ENCODE results near the gene TAS1R1.
A peak's percentile ranks its signal among the peaks of the same experiment; 100 is the strongest.
"Not testable (repeated sequence)": the region's sequence is repeated elsewhere in the genome, so short reads cannot be mapped to it uniquely, and the experiment has no call there.

Gene TAS1R1

DNA sequence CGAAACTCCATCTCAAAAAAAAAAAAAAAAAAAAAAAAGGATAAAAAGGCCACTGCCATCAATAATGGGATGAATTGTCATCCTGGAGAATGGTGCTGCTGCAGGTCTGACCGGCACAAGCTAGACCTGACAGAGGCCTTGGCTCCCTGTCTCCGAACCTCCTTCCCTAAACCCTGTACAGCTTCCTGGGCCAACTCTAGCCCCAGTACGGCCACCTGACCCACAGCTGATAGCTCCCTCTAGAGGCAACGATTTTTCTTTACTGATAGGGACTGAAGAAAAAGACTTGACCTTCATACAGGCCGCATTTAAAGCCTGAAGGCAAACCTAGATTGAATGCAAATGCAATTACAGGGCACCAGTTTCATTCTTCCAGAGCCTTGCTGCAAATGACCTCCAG, 31.5 kb upstream of the TAS1R1 start:
- no peak for DNase-seq

DNA sequence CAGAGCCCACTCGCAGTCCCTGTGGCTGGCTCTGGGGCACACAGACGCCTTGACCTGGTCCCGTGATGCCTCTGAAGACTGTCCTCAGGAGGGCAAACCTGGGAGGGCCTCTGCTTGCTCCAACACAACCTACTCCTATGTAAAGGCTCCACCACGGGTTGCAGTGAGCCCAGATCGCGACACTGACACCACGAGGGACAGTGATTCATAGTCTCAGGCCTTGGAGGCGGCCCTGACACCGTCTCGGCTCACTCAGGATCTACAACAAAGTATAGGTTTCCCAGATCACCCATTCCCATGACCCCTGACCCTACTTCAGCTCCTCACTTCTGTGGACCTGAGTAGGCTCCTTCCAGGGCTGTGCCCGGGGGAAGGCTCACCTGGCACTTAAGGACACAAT, 28.8 kb upstream of the TAS1R1 start:
- no peak for DNase-seq

DNA sequence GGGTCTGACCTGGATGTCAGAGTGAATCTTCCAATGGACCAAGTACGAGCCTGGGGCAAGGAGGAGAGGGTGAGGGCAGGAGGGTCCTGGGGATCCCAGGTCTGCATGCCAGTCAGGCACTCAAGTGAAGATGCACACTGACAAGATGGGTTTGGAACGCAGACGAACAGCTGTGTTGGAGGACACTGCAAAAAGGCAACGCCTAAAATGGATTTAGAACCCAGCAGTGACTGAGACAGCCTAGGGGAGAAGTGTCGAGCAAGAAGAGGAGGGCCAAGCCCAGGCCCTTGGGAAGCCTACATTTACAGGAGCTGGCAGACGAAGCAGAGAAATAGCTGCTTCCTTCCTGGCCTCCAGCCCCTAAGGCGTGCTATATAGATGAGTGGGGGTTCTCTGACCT, 26.6 kb upstream of the TAS1R1 start:
- DNase-seq: no peak

DNA sequence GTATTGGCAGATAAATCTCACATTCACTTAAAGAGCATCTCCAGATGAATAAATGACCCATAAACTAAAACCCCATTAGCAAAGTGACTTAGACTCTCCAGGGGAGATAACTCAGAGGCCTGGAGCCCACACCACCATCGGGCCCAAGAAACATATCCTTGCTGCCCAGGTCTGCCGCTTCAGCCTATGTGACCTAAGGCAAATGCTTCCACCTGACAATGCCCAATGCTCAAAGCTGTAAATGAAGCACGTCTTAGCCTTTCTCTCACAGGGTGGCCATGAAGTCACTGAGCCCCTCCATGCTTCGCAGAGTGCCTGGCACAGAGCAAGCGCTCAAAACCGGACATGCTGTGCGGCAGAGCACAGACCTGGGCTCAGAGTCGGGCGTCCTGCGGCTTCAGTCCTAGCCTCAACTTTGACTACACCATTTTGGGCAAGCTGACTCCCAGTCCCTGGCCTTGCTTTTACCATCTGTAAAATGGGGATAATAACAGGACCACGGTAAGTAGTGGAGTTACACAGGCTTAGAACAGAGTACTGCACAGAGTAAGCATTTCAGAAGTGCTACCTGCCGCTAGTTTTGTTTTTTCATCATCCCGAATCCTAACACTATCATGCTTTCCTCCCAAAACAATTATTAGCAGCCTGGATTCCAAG, 24.5 kb upstream of the TAS1R1 start:
- no peak for DNase-seq

DNA sequence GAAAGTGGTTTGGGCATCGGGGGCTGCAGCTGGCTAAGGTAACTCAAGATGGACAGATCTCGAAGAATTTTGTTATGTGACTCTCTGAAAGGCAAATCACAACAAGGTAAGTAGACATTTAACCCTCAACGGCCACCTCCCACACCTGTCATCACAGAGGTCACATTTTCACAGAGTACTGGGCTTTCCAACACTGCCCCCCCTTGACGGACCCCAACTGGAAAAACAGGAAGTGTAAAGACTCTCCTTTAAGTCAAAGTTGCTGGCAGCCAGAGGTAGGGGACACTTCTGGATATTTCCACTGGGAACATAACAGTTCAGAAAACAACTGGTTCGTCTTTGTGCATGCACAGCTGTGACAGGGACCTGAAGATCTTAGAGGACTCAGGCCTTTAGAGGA, 23.1 kb upstream of the TAS1R1 start:
- DNase-seq: no peak

DNA sequence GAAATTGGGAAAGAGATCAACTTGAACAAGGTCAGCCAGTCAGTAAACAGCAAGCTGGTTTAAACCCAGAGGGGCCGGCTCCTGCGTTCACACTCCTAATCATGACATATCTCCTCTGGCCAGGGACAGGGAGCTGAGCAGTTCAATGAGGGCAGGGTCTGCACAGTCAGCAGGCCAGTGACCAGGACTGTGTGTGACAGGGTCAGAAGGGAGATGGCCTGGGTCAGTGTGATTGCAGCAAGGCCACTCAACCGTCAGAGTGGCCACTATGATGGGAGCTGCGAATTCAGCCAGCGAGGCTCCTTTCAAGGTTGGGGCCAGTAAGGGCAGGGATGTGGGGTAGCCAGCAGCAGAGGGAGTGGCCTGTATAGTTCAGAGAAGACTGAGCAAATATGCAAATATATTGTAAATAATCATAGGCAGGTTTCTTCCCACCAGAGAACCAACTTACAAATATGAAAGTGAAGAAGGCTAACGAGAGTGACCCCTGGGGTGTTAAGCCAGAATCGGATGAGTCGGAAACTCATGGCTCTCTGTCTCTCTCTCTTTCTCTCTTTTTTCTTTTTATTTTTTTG, 20.8 kb upstream of the TAS1R1 start:
- DNase-seq: no peak

DNA sequence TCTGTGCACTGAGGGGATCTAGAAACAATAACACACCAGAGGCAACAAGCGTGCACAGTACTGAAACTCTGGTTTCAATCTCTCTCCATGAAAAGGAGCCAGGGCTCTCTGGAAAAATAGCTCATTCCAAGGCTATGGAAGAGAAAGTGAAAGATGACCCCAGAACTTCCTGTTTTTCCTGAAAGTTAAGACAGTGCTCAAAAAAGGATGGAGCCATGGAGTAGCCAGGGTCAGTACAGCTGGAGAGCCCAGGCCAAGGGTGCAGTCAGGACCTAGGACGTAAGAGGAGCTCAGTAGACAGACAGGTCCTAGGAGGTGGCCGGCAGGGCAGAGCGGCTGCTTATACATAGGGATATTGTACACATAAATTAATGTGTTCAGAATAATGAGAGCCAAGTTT, 19.9 kb upstream of the TAS1R1 start:
- no peak for DNase-seq

DNA sequence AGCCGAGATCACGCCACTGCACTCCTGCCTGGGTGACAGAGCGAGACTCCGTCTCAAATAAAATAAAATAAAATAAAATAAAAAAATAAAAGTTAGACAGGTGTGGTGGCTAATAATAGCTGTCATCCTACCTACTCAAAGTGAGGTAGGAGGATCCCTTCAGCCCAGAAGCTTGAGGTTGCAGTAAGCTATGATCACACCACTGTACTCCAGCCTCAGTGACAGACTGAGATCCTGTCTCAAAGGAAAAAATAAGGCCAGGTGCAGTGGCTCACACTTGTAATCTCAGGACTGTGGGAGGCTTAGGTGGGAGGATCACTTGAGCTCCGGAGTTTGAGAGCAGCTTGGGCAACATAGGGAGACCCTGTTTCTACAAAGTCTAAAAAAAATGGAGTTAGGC, 18.8 kb upstream of the TAS1R1 start:
- DNase-seq: no peak

DNA sequence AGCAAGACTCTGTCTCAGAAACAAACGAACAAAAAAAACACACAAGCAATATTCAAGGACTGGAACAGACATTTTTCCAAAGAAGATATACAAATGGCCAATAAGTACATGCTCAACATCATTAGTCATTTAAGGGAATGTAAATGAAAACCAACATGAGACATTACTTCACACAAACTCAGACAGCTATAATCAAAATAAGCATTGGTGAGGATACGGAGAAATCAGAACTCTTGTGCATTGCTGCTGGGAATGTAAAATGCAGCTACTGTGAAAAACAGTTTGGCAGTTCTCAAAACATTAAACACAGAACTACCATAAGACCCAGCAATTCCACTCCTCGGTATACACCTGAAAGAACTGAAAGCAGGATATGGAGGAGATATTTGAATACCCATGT, 16.2 kb upstream of the TAS1R1 start:
- no peak for DNase-seq

DNA sequence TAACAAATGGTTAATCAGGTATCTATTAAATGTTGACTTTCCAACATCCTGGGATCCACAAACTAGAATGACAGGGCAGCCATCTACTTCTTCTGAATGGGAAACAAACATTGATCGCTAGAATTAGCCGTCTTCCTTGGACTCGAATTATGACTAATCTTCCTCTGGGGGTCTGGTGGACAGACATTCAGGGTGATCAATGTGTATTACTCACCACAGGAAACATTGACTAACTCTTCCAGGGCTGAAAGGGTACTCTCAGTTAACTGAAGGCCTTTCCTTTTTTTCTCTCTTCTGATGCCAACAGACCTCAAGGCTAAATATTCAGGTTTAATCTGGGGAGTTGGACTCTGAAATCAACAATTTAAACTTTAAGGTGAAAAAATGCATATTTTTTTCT, 10.3 kb upstream of the TAS1R1 start:
- no peak for DNase-seq

DNA sequence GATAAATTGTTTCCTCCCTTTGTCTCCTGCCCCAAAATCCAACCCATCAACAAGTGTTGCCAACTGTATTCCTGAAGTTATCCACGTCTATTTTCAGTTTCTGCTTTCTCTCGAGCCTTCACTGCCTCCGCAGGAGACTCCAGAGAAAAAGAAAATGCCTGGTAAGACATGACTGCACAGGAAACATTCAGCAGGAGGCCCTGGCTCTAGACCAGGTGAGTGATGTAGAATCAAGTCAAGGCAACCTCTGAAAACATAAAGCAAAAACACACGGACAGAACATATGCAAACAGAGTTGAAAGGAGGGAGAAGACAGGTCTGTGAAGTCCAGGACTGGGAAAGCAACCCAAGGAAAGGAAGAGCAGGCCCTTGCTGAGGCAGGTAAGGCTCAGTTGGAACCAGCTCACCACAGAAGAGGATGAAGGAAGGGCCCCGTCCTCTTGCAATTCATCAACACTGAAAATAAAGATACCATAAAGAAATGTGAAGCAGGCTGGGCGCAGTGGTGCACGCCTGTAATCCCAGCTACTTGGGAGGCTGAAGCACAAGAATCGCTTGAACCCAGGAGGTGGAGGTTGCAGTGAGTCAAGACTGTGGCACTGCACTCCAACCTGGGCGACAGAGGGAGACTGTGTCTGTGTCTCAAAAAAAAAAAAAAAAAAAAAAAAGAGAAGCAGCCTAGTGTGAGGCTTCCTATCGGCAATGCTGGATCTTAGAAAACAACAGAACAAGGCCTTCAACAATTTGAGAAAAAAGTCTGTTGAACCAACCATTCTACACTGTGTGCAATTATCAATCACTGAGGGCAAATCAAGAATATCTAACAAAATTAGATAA, 9.6 kb upstream of the TAS1R1 start:
- DNase-seq: no peak

DNA sequence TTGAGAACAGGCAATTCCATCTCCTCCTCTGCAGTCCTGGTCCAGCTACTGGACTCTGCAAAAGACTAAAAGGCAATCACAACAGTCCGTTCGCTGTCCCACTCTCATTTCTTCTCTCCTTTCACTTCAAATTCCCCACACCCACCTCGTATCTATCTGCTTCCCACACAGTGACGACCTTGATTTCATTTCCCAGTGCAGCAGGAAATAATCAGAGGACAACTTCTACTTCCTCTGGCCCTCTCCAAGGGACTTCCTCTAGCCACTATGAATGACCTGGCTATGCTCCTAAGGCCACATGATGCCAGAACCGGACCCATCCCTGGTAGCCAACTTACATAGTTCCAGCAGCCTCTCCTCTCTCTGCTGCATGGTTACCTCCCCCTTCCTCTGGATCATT, 8.8 kb upstream of the TAS1R1 start:
- DNase-seq: no peak

DNA sequence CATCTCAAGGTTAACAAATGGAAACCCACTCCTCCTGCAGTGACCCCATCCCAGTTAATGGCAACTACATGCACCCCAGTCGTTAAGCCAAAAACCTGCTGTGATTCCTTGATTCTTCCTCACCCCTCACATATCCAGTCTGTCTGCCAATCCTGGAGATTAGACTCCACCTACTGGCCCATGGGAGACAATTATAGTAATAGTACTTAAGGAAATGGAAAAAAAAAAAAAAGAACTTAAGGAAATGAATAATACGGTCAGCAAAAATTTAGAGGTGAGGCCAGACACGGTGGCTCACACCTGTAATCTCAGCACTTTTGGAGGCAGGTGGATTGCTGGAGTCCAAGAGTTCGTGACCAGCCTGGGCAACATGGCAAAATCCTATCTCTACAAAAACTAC, 7.8 kb upstream of the TAS1R1 start:
- DNase-seq: no peak

DNA sequence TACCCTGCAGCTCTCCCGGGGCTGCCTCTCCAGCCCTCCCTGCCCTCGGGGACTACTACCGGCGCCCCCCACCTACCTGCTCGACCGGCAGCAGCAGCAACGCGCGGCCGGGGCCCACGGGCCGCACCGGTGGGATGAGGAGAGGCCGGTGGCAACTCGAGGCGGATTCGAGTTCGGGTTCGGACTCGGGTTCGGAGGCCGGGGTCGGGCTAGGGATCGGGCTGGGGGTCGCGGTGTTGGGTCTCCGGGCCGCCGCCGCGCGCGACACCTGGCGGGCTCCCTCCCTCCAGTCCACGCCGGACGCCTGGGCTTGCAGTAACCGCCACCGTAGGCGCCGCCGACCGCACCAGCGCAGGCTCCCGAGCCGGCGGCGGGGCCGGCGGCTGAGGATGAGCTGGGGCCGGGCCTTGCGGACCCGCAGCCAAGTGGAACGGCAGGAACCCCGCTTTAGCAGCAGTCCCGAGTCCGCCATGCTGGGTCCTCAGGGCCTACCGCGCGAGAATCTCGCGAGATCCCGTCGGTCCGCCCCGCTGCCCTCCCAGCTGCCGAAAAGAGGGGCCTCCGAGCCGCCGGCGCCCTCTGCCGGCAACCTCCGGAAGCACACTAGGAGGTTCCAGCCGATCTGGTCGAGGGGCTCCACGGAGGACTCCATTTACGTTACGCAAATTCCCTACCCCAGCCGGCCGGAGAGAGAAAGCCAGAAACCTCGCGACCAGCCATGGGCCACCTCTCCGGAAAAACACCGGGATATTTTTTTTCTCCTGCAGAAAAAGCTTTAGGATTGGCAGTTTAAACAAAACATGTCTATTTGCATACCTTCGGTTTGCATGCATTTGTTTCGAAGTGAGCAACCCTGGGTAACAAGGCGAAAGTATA, 838 bp upstream of the TAS1R1 start, which contains the start of gene NOL9:
Gene NOL9, minus strand, starts transcription at position 483 of the 876 bp plus-strand sequence. Its CDS starts 11 bp downstream, at position 472.
- peak; percentile 95 for DNase-seq

DNA sequence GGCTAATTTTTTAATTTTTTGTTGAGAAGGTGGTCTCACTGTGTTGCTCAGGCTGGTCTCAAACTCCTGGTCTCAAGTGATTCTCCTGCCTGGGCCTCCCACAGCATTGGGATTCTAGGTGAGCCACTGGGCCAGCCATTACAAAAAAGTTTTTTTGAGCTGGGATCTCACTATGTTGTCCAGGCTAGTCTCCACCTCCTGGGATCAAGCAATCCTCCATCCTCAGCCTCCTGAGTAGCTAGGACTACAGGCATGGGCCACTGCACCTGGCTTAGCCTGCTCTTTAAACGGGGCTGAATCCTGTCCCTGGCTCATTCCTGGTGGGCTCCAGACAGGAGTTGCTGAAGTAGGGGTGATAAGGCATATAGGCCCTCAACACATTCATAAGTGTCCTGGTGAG, 2.5 kb downstream of the TAS1R1 start:
- no peak for DNase-seq

DNA sequence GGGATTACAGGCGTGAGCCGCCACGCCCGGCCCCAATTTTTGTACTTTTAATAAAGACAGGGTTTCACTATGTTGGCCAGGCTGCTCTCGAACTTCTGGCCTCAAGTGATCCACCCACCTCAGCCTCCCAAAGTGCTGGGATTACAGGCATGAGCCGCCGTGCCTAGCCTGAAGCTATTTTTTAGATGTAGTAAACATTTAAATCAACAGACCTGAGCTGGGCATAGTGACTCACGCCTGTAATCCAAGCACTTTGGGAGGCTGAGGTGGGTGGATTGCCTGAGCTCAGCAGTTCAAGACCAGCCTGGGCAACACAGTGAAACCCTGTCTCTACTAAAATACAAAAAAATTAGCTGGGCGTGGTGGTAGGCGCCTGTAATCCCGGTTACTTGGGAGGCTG, 4.1 kb downstream of the TAS1R1 start:
- DNase-seq: not testable (repeated sequence)

DNA sequence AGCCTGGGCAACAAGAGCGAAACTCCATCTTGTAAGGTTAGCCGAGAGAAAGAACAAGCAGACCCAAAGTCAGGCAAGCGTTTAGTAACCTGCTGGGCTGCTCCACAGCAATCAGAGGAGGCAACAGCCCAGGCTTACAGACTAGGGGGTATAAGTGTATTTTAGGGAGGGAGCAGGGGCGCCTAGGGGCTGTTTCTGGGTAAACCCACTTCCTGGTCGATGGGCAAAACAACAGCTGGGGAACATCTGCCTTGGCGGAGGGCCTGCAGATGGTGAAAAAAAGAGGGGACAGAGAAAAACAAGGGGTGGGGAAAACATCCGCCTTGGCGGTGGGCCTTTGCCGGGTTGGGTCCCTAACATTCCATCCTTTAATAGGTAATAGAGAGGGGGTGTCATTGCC, 5.2 kb downstream of the TAS1R1 start:
- no peak for DNase-seq

DNA sequence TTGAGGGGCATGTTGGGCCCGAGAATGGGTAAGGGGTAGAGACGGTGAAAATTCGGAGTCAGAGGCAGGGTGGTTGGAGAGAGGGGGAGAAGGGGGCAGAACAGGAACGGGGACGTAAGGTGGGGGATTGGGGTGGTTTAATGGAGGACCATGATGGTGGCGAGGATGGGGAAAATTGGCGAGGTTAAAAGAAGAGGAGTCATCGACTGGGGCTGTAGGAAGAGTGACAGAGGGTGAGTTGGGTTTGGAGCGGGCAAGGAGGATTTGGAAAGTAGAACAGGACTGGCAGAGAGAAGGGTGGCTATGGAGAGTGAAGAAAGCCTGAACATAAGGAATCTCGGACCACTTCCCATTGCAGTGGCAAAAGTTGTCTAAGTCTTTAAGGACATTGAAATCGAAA, 13.9 kb downstream of the TAS1R1 start:
- no peak for DNase-seq

DNA sequence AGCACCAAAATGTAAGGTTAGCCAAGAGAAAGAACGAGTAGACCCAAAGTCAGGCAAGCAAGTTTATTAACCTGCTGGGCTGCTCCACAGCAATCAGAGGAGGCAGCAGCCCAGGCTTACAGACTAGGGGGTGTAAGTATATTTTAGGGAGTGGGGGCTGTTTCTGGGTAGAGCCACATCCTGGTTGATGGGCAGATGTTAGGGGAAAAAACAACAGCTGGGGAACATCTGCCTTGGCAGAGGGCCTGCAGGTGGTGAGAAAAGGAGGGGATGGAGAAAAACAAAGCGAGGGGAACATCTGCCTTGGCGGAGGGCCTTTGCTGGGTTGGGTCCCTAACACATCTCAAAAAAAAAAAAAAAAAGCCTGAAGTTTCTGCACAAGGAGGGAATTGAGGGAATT, 15.0 kb downstream of the TAS1R1 start:
- DNase-seq: no peak

DNA sequence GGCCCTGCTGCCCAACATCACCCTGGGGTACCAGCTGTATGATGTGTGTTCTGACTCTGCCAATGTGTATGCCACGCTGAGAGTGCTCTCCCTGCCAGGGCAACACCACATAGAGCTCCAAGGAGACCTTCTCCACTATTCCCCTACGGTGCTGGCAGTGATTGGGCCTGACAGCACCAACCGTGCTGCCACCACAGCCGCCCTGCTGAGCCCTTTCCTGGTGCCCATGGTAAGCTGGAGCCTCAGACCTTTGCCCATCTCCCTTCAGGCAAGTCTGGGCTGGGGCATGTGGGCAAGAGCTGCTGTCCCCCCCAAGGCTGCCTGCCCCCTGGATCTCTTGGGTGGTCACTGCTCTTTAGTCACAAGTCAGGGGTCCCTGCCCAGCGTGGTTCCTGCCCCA, 15.9 kb downstream of the TAS1R1 start:
- DNase-seq: no peak

DNA sequence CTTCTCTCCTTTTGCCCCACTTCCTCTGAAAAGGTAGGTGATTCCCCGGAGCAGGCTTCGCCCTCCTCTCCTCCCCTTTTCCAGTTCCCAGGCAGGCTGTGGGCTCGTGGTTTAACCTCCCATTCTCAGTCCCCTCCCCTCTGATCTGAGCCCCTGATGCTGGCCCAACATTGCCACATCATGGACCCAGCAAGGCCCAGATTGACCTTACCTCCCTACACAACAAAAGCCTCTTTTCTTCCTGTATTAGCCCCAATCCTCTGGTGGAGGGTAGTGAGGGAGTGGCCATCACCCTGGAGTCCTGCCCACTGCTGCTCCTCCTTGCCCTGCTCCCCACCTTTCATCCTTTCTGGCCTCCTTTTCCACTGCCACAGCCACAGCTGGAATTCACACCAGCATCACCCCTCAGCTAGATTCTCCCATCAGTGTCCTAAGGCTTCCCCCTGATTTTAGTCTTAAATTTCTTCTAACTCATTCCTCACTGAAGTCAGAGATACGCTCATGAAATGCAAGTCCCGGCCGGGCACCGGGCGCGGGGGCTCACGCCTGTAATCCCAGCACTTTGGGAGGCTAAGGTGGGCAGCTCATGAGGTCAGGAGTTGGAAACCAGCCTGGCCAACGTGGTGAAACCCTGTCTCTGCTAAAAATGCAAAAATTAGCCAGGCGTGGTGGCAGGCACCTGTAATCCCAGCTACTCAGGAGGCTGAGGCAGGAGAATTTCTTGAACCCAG, 17.7 kb downstream of the TAS1R1 start:
- DNase-seq: no peak

DNA sequence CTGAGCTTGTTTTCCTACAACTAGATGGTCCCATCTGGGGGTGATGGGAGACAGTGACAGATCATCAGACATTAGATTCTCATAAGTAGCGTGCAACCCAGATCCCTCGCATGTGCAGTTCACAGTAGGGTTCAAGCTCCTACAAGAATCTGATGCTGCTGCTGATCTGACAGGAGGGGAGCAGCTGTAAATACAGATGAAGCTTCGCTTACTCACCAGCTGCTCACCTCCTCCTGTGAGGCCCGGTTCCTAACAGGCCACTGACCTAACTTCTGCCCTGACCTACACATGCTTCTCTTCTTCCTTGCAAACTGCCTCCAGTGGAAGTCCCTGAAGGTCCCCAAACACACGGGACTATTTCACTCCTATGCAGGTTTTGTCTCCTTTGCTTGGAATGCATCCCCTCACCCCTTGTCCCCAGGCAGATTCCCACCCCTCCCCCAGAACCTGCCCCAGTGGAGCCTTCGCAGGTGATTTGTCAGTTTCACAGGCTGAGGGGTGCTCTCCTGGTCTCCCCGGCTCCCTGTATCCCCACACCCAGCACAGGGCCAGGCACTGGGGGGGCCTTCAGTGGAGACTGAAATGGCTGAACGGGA, 19.0 kb downstream of the TAS1R1 start:
- no peak for DNase-seq
